MM.1S (cell line): ENCODE measurements around the gene FETUB.

ENCODE experiments used
- DNase-seq: peaks from one replicate; pipeline ENCODE4 v3.0.0-alpha.2; 2015
- H2AFZ ChIP-seq: fragments of 300-600 bp; sonication (generic); 2 replicates; pipeline ENCODE4 v1.6.0; 2016; ENCODE audit warnings: antibody characterized with exemption, low read length
- H3F3A ChIP-seq: fragments of 300-600 bp; sonication (generic); 2 replicates; pipeline ENCODE4 v1.6.1; 2016; ENCODE audit warnings: mild to moderate bottlenecking, antibody characterized with exemption, low read length, moderate library complexity, mixed read lengths; ENCODE audit not compliant: insufficient read depth
- H3K27ac ChIP-seq: fragments of 300-600 bp; sonication (generic); 2 replicates; pipeline ENCODE4 v1.5.1; 2016; ENCODE audit warnings: mild to moderate bottlenecking, low read length
- H3K27me3 ChIP-seq: fragments of 300-600 bp; sonication (generic); replicated peaks from 2 replicates; pipeline ENCODE4 v1.6.0; 2016; ENCODE audit warnings: low read length; ENCODE audit not compliant: insufficient read depth
- H3K36me3 ChIP-seq: fragments of 300-600 bp; sonication (generic); replicated peaks from 2 replicates; pipeline ENCODE4 v1.6.1; 2016; ENCODE audit warnings: mild to moderate bottlenecking, low read length, mixed read lengths; ENCODE audit not compliant: insufficient read depth
- H3K4me1 ChIP-seq: fragments of 300-600 bp; sonication (generic); 2 replicates; pipeline ENCODE4 v1.6.1; 2016; ENCODE audit warnings: low read length, mixed read lengths
- H3K4me2 ChIP-seq: fragments of 300-600 bp; sonication (generic); 2 replicates; pipeline ENCODE4 v1.6.0; 2016; ENCODE audit warnings: low read depth, low read length
- H3K4me3 ChIP-seq: fragments of 300-600 bp; sonication (generic); 2 replicates; pipeline ENCODE4 v1.5.1; 2016; ENCODE audit warnings: low read length, mixed read lengths
- H3K79me2 ChIP-seq: fragments of 300-600 bp; sonication (generic); 2 replicates; pipeline ENCODE4 v1.6.1; 2016; ENCODE audit warnings: mixed run types, low read length, mixed read lengths
- H3K9ac ChIP-seq: fragments of 300-600 bp; sonication (generic); 2 replicates; pipeline ENCODE4 v1.6.1; 2016; ENCODE audit warnings: low read length, mixed read lengths
- H3K9me2 ChIP-seq: fragments of 300-600 bp; sonication (generic); replicated peaks from 2 replicates; pipeline ENCODE4 v1.6.1; 2016; ENCODE audit warnings: mild to moderate bottlenecking, low read length, mixed read lengths; ENCODE audit not compliant: insufficient read depth
- H3K9me3 ChIP-seq: fragments of 300-600 bp; sonication (generic); replicated peaks from 2 replicates; pipeline ENCODE4 v1.6.1; 2016; ENCODE audit warnings: mild to moderate bottlenecking, low read length, mixed read lengths; ENCODE audit not compliant: insufficient read depth
- H4K20me1 ChIP-seq: fragments of 300-600 bp; sonication (generic); 2 replicates; pipeline ENCODE4 v1.6.1; 2016; ENCODE audit warnings: mild to moderate bottlenecking, low read length, moderate library complexity, mixed read lengths; ENCODE audit not compliant: insufficient read depth
- CTCF ChIP-seq: fragments of 300-600 bp; sonication (generic); IDR thresholded peaks from 2 replicates; pipeline ENCODE4 v1.5.1; 2016; ENCODE audit warnings: antibody characterized with exemption, low read length, mixed read lengths
- EZH2 ChIP-seq: fragments of 300-600 bp; sonication (generic); optimal IDR thresholded peaks from 2 replicates; pipeline ENCODE3; 2017; ENCODE audit warnings: low read depth, mild to moderate bottlenecking, antibody characterized with exemption, low read length, mixed read lengths
- EZH2phosphoT487 ChIP-seq: fragments of 300-600 bp; sonication (generic); IDR thresholded peaks from 2 replicates; pipeline ENCODE4 v1.6.1; 2018; ENCODE audit warnings: antibody characterized with exemption, low read length

FETUB gene

GRCh38 chr3:186609247-186609868, 30.8 kb upstream of the FETUB start:
- Histone ChIP-seq H3F3A (peaks cover 15% of the 10 kb centered on the region), H3K36me3 (no peaks in the 10 kb centered on the region), H3K4me1 (peaks cover 24% of the 10 kb centered on the region), H4K20me1 (no peaks in the 10 kb centered on the region), H3K4me2 (peak overlapping the region; percentile 51), H3K4me3 (no peak overlapping the region), H3K27ac (peak overlapping the region; percentile 50; the same call in 1 of the 2 replicates), H3K27me3 (no peaks in the 10 kb centered on the region), H3K9me2 (no peaks in the 10 kb centered on the region), H3K9me3 (no peaks in the 10 kb centered on the region), H3K9ac (no peak overlapping the region), H3K79me2 (no peaks in the 10 kb centered on the region), H2AFZ (peak overlapping the region; percentile 59)
- DNase-seq: peak; percentile 47
- no peak for TF ChIP-seq EZH2phosphoT487
- TF ChIP-seq CTCF: peak; percentile 43

GRCh38 chr3:186612065-186612464, 28.1 kb upstream of the FETUB start:
- no peaks in the 10 kb centered on the region for H4K20me1 ChIP-seq
- H3K27ac ChIP-seq: no peak overlapping the region
- no peaks in the 10 kb centered on the region for H3K9me3 ChIP-seq
- H3K27me3 ChIP-seq: no peaks in the 10 kb centered on the region
- no peaks in the 10 kb centered on the region for H3K79me2 ChIP-seq
- H3K4me2 ChIP-seq: no peak overlapping the region
- TF ChIP-seq CTCF: no peak
- no peak for TF ChIP-seq EZH2phosphoT487
- TF ChIP-seq EZH2: no peak
- H3K4me3 ChIP-seq: no peak overlapping the region
- H2AFZ ChIP-seq: no peak overlapping the region
- DNase-seq: no peak
- no peaks in the 10 kb centered on the region for H3K36me3 ChIP-seq
- H3K4me1 ChIP-seq: peaks cover 38% of the 10 kb centered on the region
- peaks cover 31% of the 10 kb centered on the region for H3F3A ChIP-seq
- H3K9ac ChIP-seq: no peak overlapping the region
- no peaks in the 10 kb centered on the region for H3K9me2 ChIP-seq

- Histone ChIP-seq H3K4me1 (peaks cover 42% of the 10 kb centered on the region), H3K9ac (no peak within 1 kb of the TSS), H4K20me1 (no peaks in the 10 kb centered on the region), H3F3A (peaks cover 31% of the 10 kb centered on the region), H2AFZ (peak within 1 kb of the TSS; percentile 81; the same call in 1 of the 2 replicates), H3K4me2 (no peak within 1 kb of the TSS), H3K79me2 (no peaks in the 10 kb centered on the region), H3K9me3 (no peaks in the 10 kb centered on the region), H3K9me2 (no peaks in the 10 kb centered on the region), H3K27me3 (peaks cover 8% of the 10 kb centered on the region), H3K36me3 (no peaks in the 10 kb centered on the region), H3K4me3 (no peak within 1 kb of the TSS), H3K27ac (no peak within 1 kb of the TSS)
- DNase-seq: no peak
- TF ChIP-seq EZH2phosphoT487: no peak
- no peak for TF ChIP-seq EZH2
- no peak for TF ChIP-seq CTCF
Observed at GRCh38 chr3:186612721-186613636, 27.2 kb upstream of the FETUB start, which contains the start of gene AHSG. TSS of gene AHSG (plus strand) at chr3:186613060. CDS start at chr3:186613142, 82 bp downstream.
